Calu3 (cell line): Measurements from ENCODE around the gene TRPM1. TPM values are rescaled to one million over a fixed set of nuclear protein-coding genes. Genes with fewer than 3 reads are reported as not detected.

ENCODE experiments used
- BruUV-seq: library from RNA; stranded (reverse); fragments of 400-500 nt; replicated peaks from 2 replicates; lab custom pipeline; 2021; lab: Mats Ljungman, UMichigan
- CTCF ChIA-PET: fragments of 300-600 bp; sonication (Branson Sonifier 250); formaldehyde crosslinking; loops from one replicate; lab custom pipeline; 2022; ENCODE audit warnings: antibody characterized with exemption; lab: Charles Lee
- DNase-seq: peaks from one replicate; pipeline ENCODE4 v3.0.0; 2022
- H3K27ac Mint-ChIP-seq: one replicate; pipeline ENCODE4 v1.8.0; 2022; ENCODE audit warnings: mixed read lengths; ENCODE audit not compliant: unreplicated experiment
- H3K27me3 Mint-ChIP-seq: one replicate; pipeline ENCODE4 v1.8.0; 2022; ENCODE audit warnings: mixed read lengths; ENCODE audit not compliant: unreplicated experiment
- H3K36me3 Mint-ChIP-seq: one replicate; pipeline ENCODE4 v1.8.0; 2022; ENCODE audit warnings: mild to moderate bottlenecking, moderate library complexity, mixed read lengths; ENCODE audit not compliant: insufficient read depth, unreplicated experiment
- H3K4me1 Mint-ChIP-seq: one replicate; pipeline ENCODE4 v1.8.0; 2022; ENCODE audit warnings: mild to moderate bottlenecking, low read depth, mixed read lengths; ENCODE audit not compliant: unreplicated experiment
- H3K4me3 Mint-ChIP-seq: one replicate; pipeline ENCODE4 v1.8.0; 2022; ENCODE audit warnings: mild to moderate bottlenecking, low read depth, moderate library complexity, mixed read lengths; ENCODE audit not compliant: unreplicated experiment
- H3K9me3 Mint-ChIP-seq: one replicate; pipeline ENCODE4 v1.8.0; 2022; ENCODE audit warnings: low read depth, mixed read lengths; ENCODE audit not compliant: unreplicated experiment
- CTCF ChIP-seq: fragments of 200-600 bp; IDR thresholded peaks from one replicate; pipeline ENCODE4 v1.8.0; 2022; ENCODE audit warnings: antibody characterized with exemption; ENCODE audit not compliant: unreplicated experiment
- intact Hi-C: fragments of 100-400 bp; cut with micrococcal nuclease; formaldehyde crosslinking; loops from one replicate; pipeline ENCODE4 v1.10.0; 2022; ENCODE audit not compliant: unreplicated experiment
- total RNA-seq: library from RNA; stranded (reverse); gene quantifications from 2 replicates; pipeline ENCODE4 v1.2.3, GENCODE V29; 2022

The TRPM1 gene
- total RNA-seq, 1 experiment from 2014 or later: not detected

DNA sequence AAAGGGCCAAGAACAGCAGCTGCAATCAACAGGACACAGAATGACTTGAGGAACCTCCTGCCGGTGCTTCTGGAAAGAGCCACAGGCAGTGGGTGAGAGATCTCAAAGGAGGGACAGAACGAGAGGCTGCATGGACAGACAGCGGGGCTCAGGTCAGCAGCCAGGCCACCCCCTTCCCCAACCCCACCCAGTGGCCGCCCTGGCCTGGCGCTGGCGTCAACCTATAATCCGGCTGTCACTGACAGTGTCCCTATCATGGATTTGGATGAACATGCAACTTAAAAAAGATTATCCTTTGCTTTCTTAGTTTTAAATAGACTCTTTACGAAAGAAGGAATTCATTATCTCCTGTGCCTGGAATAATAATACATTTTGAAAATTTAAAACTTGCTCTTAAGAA lies 54.1 kb downstream of the TRPM1 start:
- DNase-seq: no peak
- Mint-ChIP-seq H3K27ac (no peak overlapping the region), H3K36me3 (no peaks in the 10 kb centered on the region), H3K4me3 (no peak overlapping the region), H3K9me3 (no peaks in the 10 kb centered on the region), H3K27me3 (no peaks in the 10 kb centered on the region), H3K4me1 (no peaks in the 10 kb centered on the region)
- BruUV-seq: no TSS peak
- CTCF ChIA-PET: no interaction called here
- intact Hi-C loops: no loop called here
- TF ChIP-seq CTCF: no peak

DNA sequence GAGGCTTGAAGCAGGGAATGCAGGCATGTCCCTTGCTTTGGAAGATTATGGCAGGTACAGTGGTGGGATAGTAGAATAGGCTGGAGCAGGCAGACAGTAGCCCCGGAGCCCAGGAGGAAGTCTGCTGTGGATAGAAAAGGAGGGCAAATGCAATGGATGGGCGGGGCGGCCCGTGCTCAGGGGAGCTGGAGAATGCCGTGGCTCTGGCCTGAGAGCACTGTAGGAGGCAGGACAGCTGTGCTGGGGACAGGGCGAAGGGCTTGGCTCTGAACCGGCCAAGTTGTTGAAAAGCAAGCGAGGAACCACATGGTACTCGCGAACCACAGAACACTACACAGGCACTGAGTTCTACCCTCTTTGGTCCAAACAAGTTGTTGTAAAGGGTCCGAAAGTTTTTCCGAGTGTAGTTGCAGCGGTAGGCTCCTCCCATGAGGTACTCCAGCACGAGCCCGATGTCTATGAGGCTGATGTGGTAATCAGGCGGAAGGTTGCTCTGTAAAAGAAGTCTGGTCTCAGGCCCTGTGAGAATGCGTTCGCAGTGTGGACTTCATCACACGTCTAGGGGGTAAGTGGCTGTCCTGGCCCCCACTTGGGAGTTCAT lies 54.7 kb downstream of the TRPM1 start:
- no peaks in the 10 kb centered on the region for H3K27me3 Mint-ChIP-seq
- no peaks in the 10 kb centered on the region for H3K36me3 Mint-ChIP-seq
- H3K27ac Mint-ChIP-seq: no peak overlapping the region
- DNase-seq: no peak
- no peak for TF ChIP-seq CTCF
- CTCF ChIA-PET: no interaction called here
- BruUV-seq: no TSS peak
- no peak overlapping the region for H3K4me3 Mint-ChIP-seq
- H3K4me1 Mint-ChIP-seq: no peaks in the 10 kb centered on the region
- no peaks in the 10 kb centered on the region for H3K9me3 Mint-ChIP-seq
- intact Hi-C loops: no loop called here

- CTCF ChIA-PET: no interaction called here
- TF ChIP-seq CTCF: no peak
- no peaks in the 10 kb centered on the region for H3K36me3 Mint-ChIP-seq
- H3K27ac Mint-ChIP-seq: no peak overlapping the region
- no peaks in the 10 kb centered on the region for H3K27me3 Mint-ChIP-seq
- intact Hi-C loops: no loop called here
- H3K4me3 Mint-ChIP-seq: no peak overlapping the region
- no TSS peak for BruUV-seq
- H3K9me3 Mint-ChIP-seq: no peaks in the 10 kb centered on the region
- no peak for DNase-seq
- no peaks in the 10 kb centered on the region for H3K4me1 Mint-ChIP-seq
Observed at GRCh38 chr15:31045606-31046005, 55.9 kb downstream of the TRPM1 start.

DNA sequence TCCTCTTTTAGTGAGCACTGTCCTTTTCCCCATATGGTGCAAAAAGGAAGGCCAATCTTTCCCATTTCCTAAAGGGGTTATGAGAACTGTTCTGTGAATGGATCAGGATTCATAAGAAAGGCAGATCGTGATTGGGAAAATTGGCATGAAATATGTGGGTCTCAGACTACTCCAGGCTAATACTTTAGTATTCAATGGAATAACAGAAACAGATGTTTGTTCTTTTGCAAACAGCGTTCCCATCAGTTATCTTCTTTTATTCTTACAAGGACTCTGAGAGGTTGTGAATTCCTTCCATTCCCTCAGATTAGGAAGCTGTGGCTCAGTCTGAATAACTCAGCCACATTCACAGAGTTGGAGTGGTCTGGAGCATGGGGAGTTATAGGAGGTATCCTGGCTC lies 58.8 kb downstream of the TRPM1 start:
- no peaks in the 10 kb centered on the region for H3K9me3 Mint-ChIP-seq
- intact Hi-C loops: no loop called here
- no peak overlapping the region for H3K4me3 Mint-ChIP-seq
- H3K27me3 Mint-ChIP-seq: no peaks in the 10 kb centered on the region
- no TSS peak for BruUV-seq
- CTCF ChIA-PET: no interaction called here
- no peak for TF ChIP-seq CTCF
- no peak for DNase-seq
- H3K4me1 Mint-ChIP-seq: no peaks in the 10 kb centered on the region
- no peak overlapping the region for H3K27ac Mint-ChIP-seq
- no peaks in the 10 kb centered on the region for H3K36me3 Mint-ChIP-seq
